NCI-H128 (cell line): ENCODE results near the gene ARSD.

Experiments used
- DNase-seq: peaks from one replicate; lab custom pipeline; 2025; ENCODE audit not compliant: unreplicated experiment; lab: John Stamatoyannopoulos, UW

ARSD gene

DNA sequence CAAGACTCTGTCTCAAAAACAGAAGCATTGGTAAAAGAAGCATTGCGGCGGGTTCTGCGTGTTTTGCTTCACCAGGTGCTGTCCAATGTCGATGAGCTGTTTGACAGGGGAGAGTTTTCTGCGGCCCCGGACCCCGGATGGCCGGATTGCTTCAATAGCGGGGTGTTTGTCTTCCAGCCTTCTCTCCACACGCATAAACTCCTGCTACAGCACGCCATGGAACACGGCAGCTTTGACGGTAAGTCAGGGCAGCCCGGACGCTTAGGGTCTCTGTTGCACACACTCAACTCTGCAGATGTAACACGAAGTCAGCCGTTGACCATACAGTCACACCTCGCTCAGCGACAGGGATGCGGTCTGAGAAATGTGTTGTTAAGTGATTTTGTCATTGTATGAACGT is 74.2 kb downstream of the ARSD start:
- DNase-seq = no peak
